Measurements from ENCODE around the gene LCAT. TPM values are rescaled to one million over a fixed set of nuclear protein-coding genes. Genes with fewer than 3 reads are reported as not detected.

Gene LCAT
- total and polyA plus RNA-seq, 9 of the 15 experiments (the other 6 are each of a cell fraction or from before 2014, with no cell fraction given): 0.46 to 21.0 (median 5.0) TPM

- TF ChIP-seq, protein P1, sequence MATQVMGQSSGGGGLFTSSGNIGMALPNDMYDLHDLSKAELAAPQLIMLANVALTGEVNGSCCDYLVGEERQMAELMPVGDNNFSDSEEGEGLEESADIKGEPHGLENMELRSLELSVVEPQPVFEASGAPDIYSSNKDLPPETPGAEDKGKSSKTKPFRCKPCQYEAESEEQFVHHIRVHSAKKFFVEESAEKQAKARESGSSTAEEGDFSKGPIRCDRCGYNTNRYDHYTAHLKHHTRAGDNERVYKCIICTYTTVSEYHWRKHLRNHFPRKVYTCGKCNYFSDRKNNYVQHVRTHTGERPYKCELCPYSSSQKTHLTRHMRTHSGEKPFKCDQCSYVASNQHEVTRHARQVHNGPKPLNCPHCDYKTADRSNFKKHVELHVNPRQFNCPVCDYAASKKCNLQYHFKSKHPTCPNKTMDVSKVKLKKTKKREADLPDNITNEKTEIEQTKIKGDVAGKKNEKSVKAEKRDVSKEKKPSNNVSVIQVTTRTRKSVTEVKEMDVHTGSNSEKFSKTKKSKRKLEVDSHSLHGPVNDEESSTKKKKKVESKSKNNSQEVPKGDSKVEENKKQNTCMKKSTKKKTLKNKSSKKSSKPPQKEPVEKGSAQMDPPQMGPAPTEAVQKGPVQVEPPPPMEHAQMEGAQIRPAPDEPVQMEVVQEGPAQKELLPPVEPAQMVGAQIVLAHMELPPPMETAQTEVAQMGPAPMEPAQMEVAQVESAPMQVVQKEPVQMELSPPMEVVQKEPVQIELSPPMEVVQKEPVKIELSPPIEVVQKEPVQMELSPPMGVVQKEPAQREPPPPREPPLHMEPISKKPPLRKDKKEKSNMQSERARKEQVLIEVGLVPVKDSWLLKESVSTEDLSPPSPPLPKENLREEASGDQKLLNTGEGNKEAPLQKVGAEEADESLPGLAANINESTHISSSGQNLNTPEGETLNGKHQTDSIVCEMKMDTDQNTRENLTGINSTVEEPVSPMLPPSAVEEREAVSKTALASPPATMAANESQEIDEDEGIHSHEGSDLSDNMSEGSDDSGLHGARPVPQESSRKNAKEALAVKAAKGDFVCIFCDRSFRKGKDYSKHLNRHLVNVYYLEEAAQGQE (IDR thresholded peaks at IDR 0.05; ENCODE audit: borderline replicate concordance): peak; percentile 28; the same call in 1 of the 2 replicates
- TF ChIP-seq, protein P1 (CRISPR knock-in tag; IDR thresholded peaks at IDR 0.05; ENCODE audit: low read depth): no peak
- TF ChIP-seq ZNF253 (CRISPR knock-in tag; conservative IDR thresholded peaks at IDR 0.05) (no peak), XRCC4 (IDR thresholded peaks at IDR 0.05; ENCODE audit: extremely low read depth, insufficient read depth, insufficient read length) (no peak), ELF1 (tag; IDR thresholded peaks at IDR 0.05) (no peak), HDAC1 (IDR thresholded peaks at IDR 0.05) (0 out of 4 replicates have a peak, but pooled peaks of 1 of the 2 experiments have one; percentile 27), KDM2B (CRISPR knock-in tag; IDR thresholded peaks at IDR 0.05) (no peak), SNRNP70 (optimal IDR thresholded peaks at IDR 0.05; ENCODE audit: low read depth, low read length) (no peak)
- TF ChIP-seq, protein P2, sequence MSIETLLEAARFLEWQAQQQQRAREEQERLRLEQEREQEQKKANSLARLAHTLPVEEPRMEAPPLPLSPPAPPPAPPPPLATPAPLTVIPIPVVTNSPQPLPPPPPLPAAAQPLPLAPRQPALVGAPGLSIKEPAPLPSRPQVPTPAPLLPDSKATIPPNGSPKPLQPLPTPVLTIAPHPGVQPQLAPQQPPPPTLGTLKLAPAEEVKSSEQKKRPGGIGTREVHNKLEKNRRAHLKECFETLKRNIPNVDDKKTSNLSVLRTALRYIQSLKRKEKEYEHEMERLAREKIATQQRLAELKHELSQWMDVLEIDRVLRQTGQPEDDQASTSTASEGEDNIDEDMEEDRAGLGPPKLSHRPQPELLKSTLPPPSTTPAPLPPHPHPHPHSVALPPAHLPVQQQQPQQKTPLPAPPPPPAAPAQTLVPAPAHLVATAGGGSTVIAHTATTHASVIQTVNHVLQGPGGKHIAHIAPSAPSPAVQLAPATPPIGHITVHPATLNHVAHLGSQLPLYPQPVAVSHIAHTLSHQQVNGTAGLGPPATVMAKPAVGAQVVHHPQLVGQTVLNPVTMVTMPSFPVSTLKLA (conservative IDR thresholded peaks at IDR 0.05): peak in 1 of 2 experiments; percentile 24; a peak in 1 of 4 replicates
Observed at GRCh38 chr16:67922221-67922620, 21.7 kb downstream of the LCAT start (continued).
